ENCODE data around the gene METAP1D.

Gene METAP1D

GRCh38 chr2:172120118-172120517, 120.4 kb downstream of the METAP1D start:
- 63% methylated on average over 1 of the region's 2 CpGs; no CpG with 5 or more reads in 1 of the 2 experiments for WGBS, 2 experiments (ENCODE audit: insufficient coverage in 2 of 2)

GRCh38 chr2:172128484-172128883, 128.7 kb downstream of the METAP1D start:
- no peaks in the 10 kb centered on the region for H3K36me3 ChIP-seq (ENCODE audit: control insufficient read depth, insufficient read depth, low read length)
- H3K4me3 ChIP-seq (ENCODE audit: extremely low read depth, insufficient read depth, low read length, poor library complexity, severe bottlenecking): no peak overlapping the region
- no peaks in the 10 kb centered on the region for H3K4me1 ChIP-seq (ENCODE audit: control insufficient read depth, insufficient read depth, low read length, poor library complexity, severe bottlenecking)
- no peaks in the 10 kb centered on the region for H3K9me3 ChIP-seq (ENCODE audit: control insufficient read depth, low read length)
- H3K27ac ChIP-seq (ENCODE audit: low read depth, low read length, severe bottlenecking): no peak overlapping the region

More at GRCh38 chr2:172120118-172120517, 120.4 kb downstream of the METAP1D start:
- H3K27ac ChIP-seq (ENCODE audit: low read depth, low read length, severe bottlenecking): no peak overlapping the region
- H3K9me3 ChIP-seq (ENCODE audit: control insufficient read depth, low read length): no peaks in the 10 kb centered on the region
- H3K4me3 ChIP-seq (ENCODE audit: extremely low read depth, insufficient read depth, low read length, poor library complexity, severe bottlenecking): no peak overlapping the region
- no peaks in the 10 kb centered on the region for H3K36me3 ChIP-seq (ENCODE audit: control insufficient read depth, insufficient read depth, low read length)
- no peaks in the 10 kb centered on the region for H3K4me1 ChIP-seq (ENCODE audit: control insufficient read depth, insufficient read depth, low read length, poor library complexity, severe bottlenecking)

- Histone ChIP-seq H3K27ac (ENCODE audit: low read depth, low read length, severe bottlenecking) (no peak overlapping the region), H3K36me3 (ENCODE audit: control insufficient read depth, insufficient read depth, low read length) (no peaks in the 10 kb centered on the region), H3K4me1 (ENCODE audit: control insufficient read depth, insufficient read depth, low read length, poor library complexity, severe bottlenecking) (no peaks in the 10 kb centered on the region), H3K9me3 (ENCODE audit: control insufficient read depth, low read length) (no peaks in the 10 kb centered on the region), H3K4me3 (ENCODE audit: extremely low read depth, insufficient read depth, low read length, poor library complexity, severe bottlenecking) (no peak overlapping the region)
Observed at GRCh38 chr2:172129404-172129803, 129.7 kb downstream of the METAP1D start.
